ENCODE results near the gene ABCA1. TPM values are rescaled to one million over a fixed set of nuclear protein-coding genes. Genes with fewer than 3 reads are reported as not detected.
A peak's percentile ranks its signal among the peaks of the same experiment; 100 is the strongest.
"Not testable (repeated sequence)": the region's sequence is repeated elsewhere in the genome, so short reads cannot be mapped to it uniquely, and the experiment has no call there.

The ABCA1 gene
- polyA plus RNA-seq (2013) = 4.9 and 5.1 TPM in 2 replicates

GRCh38 chr9:104927912-104928740 is at the start of gene ABCA1:
Gene ABCA1, minus strand, starts transcription at chr9:104928155. Its CDS starts 24,476 bp downstream, at chr9:104903679.
- WGBS (ENCODE audit: extremely low coverage, insufficient coverage, insufficient read length) = no CpG with 5 or more reads among the region's 53 CpGs
- Histone ChIP-seq H3K4me3 (ENCODE audit: low read depth, low read length) (peak within 1 kb of the TSS; percentile 75), H2AFZ (ENCODE audit: insufficient read depth, low read length, poor library complexity) (peak within 1 kb of the TSS; percentile 17), H3K36me3 (ENCODE audit: control insufficient read depth in 1 of 2, insufficient read depth in 2 of 2, low read length in 2 of 2) (no peaks in the 10 kb centered on the region), H3K14ac (ENCODE audit: low read length) (peak within 1 kb of the TSS; percentile 15), H3K9ac (ENCODE audit: low read length) (peak within 1 kb of the TSS; percentile 38), H3K9me3 (ENCODE audit: insufficient read depth, low read depth, low read length) (no peaks in the 10 kb centered on the region), H3K27ac (ENCODE audit: low read depth, low read length) (no peak within 1 kb of the TSS), H3K4ac (ENCODE audit: low read depth, low read length) (no peak within 1 kb of the TSS), H3K4me1 (ENCODE audit: control insufficient read depth in 1 of 2, insufficient read depth in 2 of 2, low read length in 2 of 2) (peaks cover 0 to 6% of the 10 kb centered on the region in 2 experiments), H2BK12ac (ENCODE audit: low read length) (no peak within 1 kb of the TSS), H3K27me3 (ENCODE audit: insufficient read depth, low read length) (no peaks in the 10 kb centered on the region), H4K12ac (ENCODE audit: low read depth, low read length) (no peak within 1 kb of the TSS), H3K79me1 (ENCODE audit: low read length) (peaks cover 9% of the 10 kb centered on the region), H3K4me2 (ENCODE audit: low read length) (peak within 1 kb of the TSS; percentile 74), H2BK120ac (ENCODE audit: insufficient read depth, low read length, poor library complexity) (no peak within 1 kb of the TSS), H3K18ac (ENCODE audit: low read length) (no peak within 1 kb of the TSS), H4K91ac (ENCODE audit: low read depth, low read length) (peak within 1 kb of the TSS; percentile 75), H3K23ac (ENCODE audit: low read length) (no peak within 1 kb of the TSS), H2BK5ac (ENCODE audit: low read depth, low read length, poor library complexity) (no peak within 1 kb of the TSS), H3K79me2 (ENCODE audit: control insufficient read depth, insufficient read depth, low read length, poor library complexity) (peaks cover 2% of the 10 kb centered on the region), H2AK5ac (ENCODE audit: low read length) (no peak within 1 kb of the TSS), H4K8ac (ENCODE audit: low read depth, low read length) (peak within 1 kb of the TSS; percentile 14)
- peak; percentile 85 to 86 for DNase-seq

- H3K4me2 ChIP-seq (ENCODE audit: low read length) = no peak overlapping the region
- H3K4me1 ChIP-seq (ENCODE audit: control insufficient read depth in 1 of 2, insufficient read depth in 2 of 2, low read length in 2 of 2) = no peaks in the 10 kb centered on the region
- no peak overlapping the region for H2AFZ ChIP-seq (ENCODE audit: insufficient read depth, low read length, poor library complexity)
- H3K79me2 ChIP-seq (ENCODE audit: control insufficient read depth, insufficient read depth, low read length, poor library complexity) = no peaks in the 10 kb centered on the region
- H3K23ac ChIP-seq (ENCODE audit: low read length) = no peak overlapping the region
- no peak overlapping the region for H4K8ac ChIP-seq (ENCODE audit: low read depth, low read length)
- H3K9ac ChIP-seq (ENCODE audit: low read length) = no peak overlapping the region
- H4K12ac ChIP-seq (ENCODE audit: low read depth, low read length) = no peak overlapping the region
- H3K9me3 ChIP-seq (ENCODE audit: insufficient read depth, low read depth, low read length) = no peaks in the 10 kb centered on the region
- no peak overlapping the region for H3K18ac ChIP-seq (ENCODE audit: low read length)
- no peak overlapping the region for H2BK12ac ChIP-seq (ENCODE audit: low read length)
- no peak overlapping the region for H3K4ac ChIP-seq (ENCODE audit: low read depth, low read length)
- peak in 1 of 2 donors; percentile 90 for DNase-seq
- no peak overlapping the region for H2BK5ac ChIP-seq (ENCODE audit: low read depth, low read length, poor library complexity)
- no peaks in the 10 kb centered on the region for H3K27me3 ChIP-seq (ENCODE audit: insufficient read depth, low read length)
- no peaks in the 10 kb centered on the region for H3K79me1 ChIP-seq (ENCODE audit: low read length)
- H3K4me3 ChIP-seq (ENCODE audit: low read depth, low read length) = no peak overlapping the region
- no peak overlapping the region for H2AK5ac ChIP-seq (ENCODE audit: low read length)
- no peak overlapping the region for H3K27ac ChIP-seq (ENCODE audit: low read depth, low read length)
- no peak overlapping the region for H2BK120ac ChIP-seq (ENCODE audit: insufficient read depth, low read length, poor library complexity)
- no peaks in the 10 kb centered on the region for H3K36me3 ChIP-seq (ENCODE audit: control insufficient read depth in 1 of 2, insufficient read depth in 2 of 2, low read length in 2 of 2)
- no peak overlapping the region for H3K14ac ChIP-seq (ENCODE audit: low read length)
- no peak overlapping the region for H4K91ac ChIP-seq (ENCODE audit: low read depth, low read length)
Observed at GRCh38 chr9:104977580-104977979, 49.6 kb upstream of the ABCA1 start.

GRCh38 chr9:104977168-104977567 is 49.2 kb upstream of the ABCA1 start:
- H3K18ac ChIP-seq (ENCODE audit: low read length) = no peak overlapping the region
- H3K4me2 ChIP-seq (ENCODE audit: low read length) = no peak overlapping the region
- H3K36me3 ChIP-seq (ENCODE audit: control insufficient read depth in 1 of 2, insufficient read depth in 2 of 2, low read length in 2 of 2) = no peaks in the 10 kb centered on the region
- no peaks in the 10 kb centered on the region for H3K79me1 ChIP-seq (ENCODE audit: low read length)
- H3K79me2 ChIP-seq (ENCODE audit: control insufficient read depth, insufficient read depth, low read length, poor library complexity) = no peaks in the 10 kb centered on the region
- H3K23ac ChIP-seq (ENCODE audit: low read length) = no peak overlapping the region
- peaks cover 1% of the 10 kb centered on the region in 2 experiments for H3K4me1 ChIP-seq (ENCODE audit: control insufficient read depth in 1 of 2, insufficient read depth in 2 of 2, low read length in 2 of 2)
- no peak overlapping the region for H3K27ac ChIP-seq (ENCODE audit: low read depth, low read length)
- H2AFZ ChIP-seq (ENCODE audit: insufficient read depth, low read length, poor library complexity) = no peak overlapping the region
- peak overlapping the region; percentile 18 for H4K91ac ChIP-seq (ENCODE audit: low read depth, low read length)
- no peak overlapping the region for H4K12ac ChIP-seq (ENCODE audit: low read depth, low read length)
- H4K8ac ChIP-seq (ENCODE audit: low read depth, low read length) = no peak overlapping the region
- H2BK120ac ChIP-seq (ENCODE audit: insufficient read depth, low read length, poor library complexity) = no peak overlapping the region
- H3K14ac ChIP-seq (ENCODE audit: low read length) = no peak overlapping the region
- no peaks in the 10 kb centered on the region for H3K9me3 ChIP-seq (ENCODE audit: insufficient read depth, low read depth, low read length)
- H2BK5ac ChIP-seq (ENCODE audit: low read depth, low read length, poor library complexity) = no peak overlapping the region
- DNase-seq = no peak
- no peak overlapping the region for H3K9ac ChIP-seq (ENCODE audit: low read length)
- no peak overlapping the region for H2BK12ac ChIP-seq (ENCODE audit: low read length)
- H2AK5ac ChIP-seq (ENCODE audit: low read length) = no peak overlapping the region
- H3K4ac ChIP-seq (ENCODE audit: low read depth, low read length) = no peak overlapping the region
- no peaks in the 10 kb centered on the region for H3K27me3 ChIP-seq (ENCODE audit: insufficient read depth, low read length)
- H3K4me3 ChIP-seq (ENCODE audit: low read depth, low read length) = no peak overlapping the region
- no CpG with 5 or more reads among the region's 6 CpGs for WGBS (ENCODE audit: extremely low coverage, insufficient coverage, insufficient read length)

GRCh38 chr9:104975966-104976595 is 48.1 kb upstream of the ABCA1 start:
- DNase-seq; H4K91ac ChIP-seq (ENCODE audit: low read depth, low read length); H3K79me2 ChIP-seq (ENCODE audit: control insufficient read depth, insufficient read depth, low read length, poor library complexity); H2BK120ac ChIP-seq (ENCODE audit: insufficient read depth, low read length, poor library complexity); H3K4me2 ChIP-seq (ENCODE audit: low read length); H2BK5ac ChIP-seq (ENCODE audit: low read depth, low read length, poor library complexity); H3K4ac ChIP-seq (ENCODE audit: low read depth, low read length); H3K27ac ChIP-seq (ENCODE audit: low read depth, low read length); H4K12ac ChIP-seq (ENCODE audit: low read depth, low read length); H3K79me1 ChIP-seq (ENCODE audit: low read length); H3K4me3 ChIP-seq (ENCODE audit: low read depth, low read length); H3K18ac ChIP-seq (ENCODE audit: low read length); H3K14ac ChIP-seq (ENCODE audit: low read length); H3K36me3 ChIP-seq (ENCODE audit: control insufficient read depth in 1 of 2, insufficient read depth in 2 of 2, low read length in 2 of 2); H2AFZ ChIP-seq (ENCODE audit: insufficient read depth, low read length, poor library complexity); H3K4me1 ChIP-seq (ENCODE audit: control insufficient read depth in 1 of 2, insufficient read depth in 2 of 2, low read length in 2 of 2); H2BK12ac ChIP-seq (ENCODE audit: low read length); H4K8ac ChIP-seq (ENCODE audit: low read depth, low read length); H3K9ac ChIP-seq (ENCODE audit: low read length); H2AK5ac ChIP-seq (ENCODE audit: low read length); H3K23ac ChIP-seq (ENCODE audit: low read length); H3K9me3 ChIP-seq (ENCODE audit: insufficient read depth, low read depth, low read length); H3K27me3 ChIP-seq (ENCODE audit: insufficient read depth, low read length): not testable (repeated sequence)
- WGBS (ENCODE audit: extremely low coverage, insufficient coverage, insufficient read length) = no CpG with 5 or more reads among the region's 9 CpGs

All from trophoblast cell (in vitro differentiated cells and primary cell).